HCT116 (cell line): ENCODE measurements around the gene COX7A2L. TPM values are rescaled to one million over a fixed set of nuclear protein-coding genes. Genes with fewer than 3 reads are reported as not detected.

Experiments used
- ATAC-seq: fragments of 200-7000 bp; cut with Tn5 transposase; 2 replicates; pipeline ENCODE4 v1.9.1; 2020; ENCODE audit warnings: mild to moderate bottlenecking, moderate library complexity
- BruUV-seq: library from RNA; stranded (reverse); fragments of 400-500 nt; replicated peaks from 2 replicates; lab custom pipeline; 2021; lab: Mats Ljungman, UMichigan
- CTCF ChIA-PET: fragments of 300-600 bp; sonication (Branson Sonifier 250); formaldehyde crosslinking; loops from one replicate; lab custom pipeline; 2021; ENCODE audit warnings: antibody characterized with exemption; lab: Charles Lee
- POLR2A ChIA-PET: fragments of 300-600, 350-600 bp; sonication (Branson Sonifier 250); formaldehyde crosslinking; loops from one replicate; lab custom pipeline; 2021; ENCODE audit warnings: antibody characterized with exemption; lab: Charles Lee
- RAD21 ChIA-PET, 2 experiments: fragments of 300-600 bp; sonication (Branson Sonifier 250); formaldehyde crosslinking; loops; one replicate each; lab custom pipeline; 2023; ENCODE audit warnings: low total read pairs in 2 of 2; ENCODE audit not compliant: uncharacterized antibody in 2 of 2, unreplicated experiment in 2 of 2, low non-redundant PET in 1 of 2; lab: Charles Lee
- DNase-seq: peaks from one replicate; pipeline ENCODE4 v3.0.0-alpha.2; 2010; ENCODE audit warnings: low read depth, low spot score
- H2AFZ ChIP-seq: fragments of 200-600 bp; shearing (Covaris generic), sonication (generic); 2 replicates; pipeline ENCODE4 v1.6.1; 2017; ENCODE audit warnings: low read depth, mixed run types, mixed read lengths, antibody characterized with exemption, low read length; ENCODE audit not compliant: poor library complexity, severe bottlenecking
- H3K27ac ChIP-seq: 2 replicates; pipeline ENCODE4 v1.5.1; 2012; ENCODE audit warnings: low read depth, low read length
- H3K27me3 ChIP-seq: fragments of 200-600 bp; sonication (generic); 2 replicates; pipeline ENCODE4 v1.6.1; 2016; ENCODE audit warnings: mixed run types, low read length, mixed read lengths; ENCODE audit not compliant: insufficient read depth
- H3K36me3 ChIP-seq, 2 experiments: fragments of 200-500 bp in 1 of 2; fragments of 200-600 bp in 1 of 2; sonication (Bioruptor generic) in 1 of 2; sonication (generic) in 1 of 2; 2 replicates each; pipeline versions ENCODE4 v1.5.1 to v1.6.1; 2014 to 2016; ENCODE audit warnings: low read length in 2 of 2, inconsistent platforms in 1 of 2, mixed read lengths in 1 of 2, mixed run types in 1 of 2; ENCODE audit not compliant: insufficient read depth in 2 of 2, control insufficient read depth in 1 of 2
- H3K4me1 ChIP-seq, 2 experiments: fragments of 200-600 bp in 1 of 2; sonication (generic) in 1 of 2; 2 replicates each; pipeline versions ENCODE4 v1.5.1 to v1.6.1; 2012 to 2017; ENCODE audit warnings: low read length in 2 of 2, inconsistent platforms in 1 of 2, mild to moderate bottlenecking in 1 of 2, mixed read lengths in 1 of 2, mixed run types in 1 of 2, moderate library complexity in 1 of 2; ENCODE audit not compliant: insufficient read depth in 2 of 2, control insufficient read depth in 1 of 2
- H3K4me2 ChIP-seq: fragments of 200-600 bp; sonication (generic); 2 replicates; pipeline ENCODE4 v1.6.1; 2017; ENCODE audit warnings: mixed run types, low read length, mixed read lengths
- H3K4me3 ChIP-seq, 2 experiments: fragments of 200-600 bp in 1 of 2; sonication (generic) in 1 of 2; replicated peaks in 1 of 2; 2 replicates each; pipeline ENCODE4 v1.5.1; 2011 to 2016; ENCODE audit warnings: low read length in 2 of 2, control low read depth in 1 of 2, low read depth in 1 of 2, mild to moderate bottlenecking in 1 of 2, mixed read lengths in 1 of 2, mixed run types in 1 of 2
- H3K79me2 ChIP-seq: fragments of 200-600 bp; sonication (generic); 2 replicates; pipeline ENCODE4 v1.6.1; 2017; ENCODE audit warnings: mild to moderate bottlenecking, mixed run types, low read length, moderate library complexity, mixed read lengths; ENCODE audit not compliant: insufficient read depth
- H3K9ac ChIP-seq: fragments of 200-600 bp; sonication (generic); 2 replicates; pipeline ENCODE4 v1.6.1; 2016; ENCODE audit warnings: low read length, mixed read lengths
- H3K9me2 ChIP-seq: fragments of 200-600 bp; sonication (generic), shearing (Covaris generic); 2 replicates; pipeline ENCODE4 v1.6.1; 2017; ENCODE audit warnings: mixed run types, mild to moderate bottlenecking, moderate library complexity; ENCODE audit not compliant: insufficient read depth
- H3K9me3 ChIP-seq, 2 experiments: fragments of 200-500 bp in 1 of 2; fragments of 200-600 bp in 1 of 2; sonication (Bioruptor generic) in 1 of 2; sonication (generic) in 1 of 2; 2 replicates each; pipeline ENCODE4 v1.6.1; 2014 to 2017; ENCODE audit warnings: low read length in 2 of 2, mixed read lengths in 2 of 2, inconsistent platforms in 1 of 2, low read depth in 1 of 2, mild to moderate bottlenecking in 1 of 2, mixed run types in 1 of 2, moderate library complexity in 1 of 2; ENCODE audit not compliant: control insufficient read depth in 1 of 2, insufficient read depth in 1 of 2
- H4K20me1 ChIP-seq: fragments of 200-600 bp; sonication (generic), shearing (Covaris generic); 2 replicates; pipeline ENCODE4 v1.6.1; 2017; ENCODE audit warnings: mixed run types, mild to moderate bottlenecking, moderate library complexity; ENCODE audit not compliant: insufficient read depth
- CBX3 ChIP-seq: IDR thresholded peaks from 2 replicates; pipeline ENCODE4 v1.6.1; 2012; ENCODE audit warnings: low read depth
- ZNF274 ChIP-seq: fragments of 200-500 bp; sonication (Bioruptor generic); IDR thresholded peaks from 2 replicates; pipeline ENCODE4 v1.6.1; 2014; ENCODE audit warnings: mild to moderate bottlenecking, low read depth, low read length, inconsistent platforms
- intact Hi-C: fragments of 100-400 bp; cut with micrococcal nuclease; formaldehyde crosslinking; loops from 2 replicates; pipeline ENCODE4 v1.10.0; 2022
- total RNA-seq: library from RNA; stranded (reverse); gene quantifications from one replicate; pipeline ENCODE4 v1.2.1, GENCODE V29; 2021; ENCODE audit not compliant: unreplicated experiment
- TF ChIP-seq, protein P1 (sequence below): IDR thresholded peaks from 2 replicates; pipeline ENCODE4 v1.6.1; 2012
- TF ChIP-seq, protein P2 (sequence below), 3 experiments: fragments of 200-600 bp in 1 of 3; sonication (generic) in 1 of 3; IDR thresholded peaks in 2 of 3; conservative IDR thresholded peaks in 1 of 3; 2 replicates each; pipeline ENCODE4 v1.5.1; 2012 to 2017; ENCODE audit warnings: low read depth in 2 of 3, low read length in 2 of 3, antibody characterized with exemption in 1 of 3, borderline replicate concordance in 1 of 3, control low read depth in 1 of 3, mild to moderate bottlenecking in 1 of 3, mixed read lengths in 1 of 3, mixed run types in 1 of 3, moderate library complexity in 1 of 3; ENCODE audit not compliant: insufficient read depth in 1 of 3

Gene COX7A2L
- total RNA-seq, 1 experiment from 2014 or later, result 104 TPM

DNA sequence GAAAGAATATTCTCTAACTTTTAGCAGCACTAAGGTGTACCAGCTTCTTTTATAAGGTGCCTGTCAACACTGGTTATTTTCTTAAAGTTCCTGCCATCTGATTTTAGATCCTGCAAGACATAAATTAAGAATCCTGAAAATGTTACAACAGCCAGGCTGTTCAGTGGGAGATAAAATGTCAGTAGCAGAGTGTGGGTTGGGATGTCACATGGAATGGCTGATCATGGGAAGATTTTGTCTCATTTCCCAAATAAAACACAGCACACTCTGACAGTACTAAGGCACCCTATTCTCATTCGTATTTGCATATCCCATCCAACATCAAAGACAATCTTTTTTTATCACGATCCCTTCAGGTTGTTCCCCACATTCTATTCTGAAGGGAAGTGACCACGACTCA, 2.4 kb upstream of the COX7A2L start:
- DNase-seq (no peak), ATAC-seq (no peak)
- no peaks in the 10 kb centered on the region for H4K20me1 ChIP-seq
- no peak overlapping the region for H3K4me2 ChIP-seq
- BruUV-seq, result no TSS peak
- H2AFZ ChIP-seq, result no peak overlapping the region
- H3K9me2 ChIP-seq, result no peaks in the 10 kb centered on the region
- no peaks in the 10 kb centered on the region for H3K27me3 ChIP-seq
- no peak overlapping the region for H3K4me3 ChIP-seq
- RAD21 ChIA-PET, result no interaction called here
- CTCF ChIA-PET, result interaction anchor here (1.4 kb wide), 1 partner anchor 35 kb away, joined by 3 read pairs; no protein-coding TSS in a partner anchor
- H3K9me3 ChIP-seq, result no peaks in the 10 kb centered on the region
- intact Hi-C loops, result no loop called here
- POLR2A ChIA-PET, result no interaction called here
- H3K9ac ChIP-seq, result no peak overlapping the region
- TF ChIP-seq, protein P1, sequence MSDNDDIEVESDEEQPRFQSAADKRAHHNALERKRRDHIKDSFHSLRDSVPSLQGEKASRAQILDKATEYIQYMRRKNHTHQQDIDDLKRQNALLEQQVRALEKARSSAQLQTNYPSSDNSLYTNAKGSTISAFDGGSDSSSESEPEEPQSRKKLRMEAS, result no peak
- TF ChIP-seq CBX3 (no peak), ZNF274 (no peak)
- no peaks in the 10 kb centered on the region for H3K36me3 ChIP-seq
- H3K27ac ChIP-seq, result no peak overlapping the region
- H3K79me2 ChIP-seq, result peaks cover 27% of the 10 kb centered on the region
- H3K4me1 ChIP-seq, result peaks cover 13 to 21% of the 10 kb centered on the region in 2 experiments; a peak in 3 of 4 replicates

DNA sequence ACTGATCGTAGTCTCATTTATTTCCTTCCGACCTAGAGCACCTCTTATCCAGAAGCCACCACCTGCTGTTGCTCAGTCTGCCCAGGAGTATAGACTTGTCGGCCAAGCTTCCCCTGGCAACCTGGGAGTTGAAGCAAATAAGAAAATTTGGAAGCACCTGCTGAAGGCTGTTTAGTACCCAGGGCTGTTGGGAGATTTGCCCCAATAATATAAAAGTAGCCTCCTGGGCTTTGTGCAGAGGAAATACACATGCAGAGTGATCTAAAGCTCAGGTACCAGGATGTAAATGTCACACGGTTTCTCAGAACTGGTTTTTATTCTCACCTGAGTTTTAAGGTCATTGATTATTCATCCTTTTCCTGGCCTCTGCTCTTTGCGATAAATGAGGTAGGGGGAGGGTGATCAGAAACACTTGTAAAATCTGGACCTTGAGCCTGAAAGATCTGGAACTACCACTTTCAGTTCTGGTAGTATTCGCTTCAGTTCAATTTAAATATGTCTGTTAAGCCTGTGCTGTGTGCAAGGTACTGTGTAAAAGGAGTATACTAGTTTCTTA, 789 bp upstream of the COX7A2L start:
- RAD21 ChIA-PET, result no interaction called here
- 0 out of 2 replicates have a peak overlapping the region, but pooled peaks have one; percentile 15 for H3K27ac ChIP-seq

More for the DNA sequence above, 789 bp upstream of the COX7A2L start:
- ChIA-PET CTCF (interaction anchor here (1.5 kb wide), 1 partner anchor 265 kb away, joined by 3 read pairs; no protein-coding TSS in a partner anchor), POLR2A (no interaction called here)
- TF ChIP-seq, protein P2, sequence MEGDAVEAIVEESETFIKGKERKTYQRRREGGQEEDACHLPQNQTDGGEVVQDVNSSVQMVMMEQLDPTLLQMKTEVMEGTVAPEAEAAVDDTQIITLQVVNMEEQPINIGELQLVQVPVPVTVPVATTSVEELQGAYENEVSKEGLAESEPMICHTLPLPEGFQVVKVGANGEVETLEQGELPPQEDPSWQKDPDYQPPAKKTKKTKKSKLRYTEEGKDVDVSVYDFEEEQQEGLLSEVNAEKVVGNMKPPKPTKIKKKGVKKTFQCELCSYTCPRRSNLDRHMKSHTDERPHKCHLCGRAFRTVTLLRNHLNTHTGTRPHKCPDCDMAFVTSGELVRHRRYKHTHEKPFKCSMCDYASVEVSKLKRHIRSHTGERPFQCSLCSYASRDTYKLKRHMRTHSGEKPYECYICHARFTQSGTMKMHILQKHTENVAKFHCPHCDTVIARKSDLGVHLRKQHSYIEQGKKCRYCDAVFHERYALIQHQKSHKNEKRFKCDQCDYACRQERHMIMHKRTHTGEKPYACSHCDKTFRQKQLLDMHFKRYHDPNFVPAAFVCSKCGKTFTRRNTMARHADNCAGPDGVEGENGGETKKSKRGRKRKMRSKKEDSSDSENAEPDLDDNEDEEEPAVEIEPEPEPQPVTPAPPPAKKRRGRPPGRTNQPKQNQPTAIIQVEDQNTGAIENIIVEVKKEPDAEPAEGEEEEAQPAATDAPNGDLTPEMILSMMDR (IDR thresholded peaks at IDR 0.05 in 2 of 3, conservative IDR thresholded peaks at IDR 0.05 in 1 of 3; ENCODE audit: borderline replicate concordance in 1 of 3, insufficient read depth in 1 of 3, low read depth in 2 of 3, low read length in 2 of 3), result peak in 1 of 3 experiments; percentile 25; a peak in 1 of 6 replicates
- TF ChIP-seq, protein P1, result no peak
- peak overlapping the region; percentile 95 for H3K4me2 ChIP-seq
- H3K9ac ChIP-seq, result peak overlapping the region; percentile 94
- H4K20me1 ChIP-seq, result 0 out of 2 replicates have a peak, but pooled peaks cover 8% of the 10 kb centered on the region
- no peaks in the 10 kb centered on the region for H3K27me3 ChIP-seq
- H2AFZ ChIP-seq, result peak overlapping the region; percentile 98
- DNase-seq (no peak), ATAC-seq (no peak)
- peak overlapping the region; percentile 43 to 96 for H3K4me3 ChIP-seq
- H3K36me3 ChIP-seq, result no peaks in the 10 kb centered on the region
- TSS peak; percentile 88 for BruUV-seq
- H3K9me2 ChIP-seq, result no peaks in the 10 kb centered on the region
- intact Hi-C loops, result no loop called here
- peaks cover 13 to 21% of the 10 kb centered on the region in 2 experiments; a peak in 3 of 4 replicates for H3K4me1 ChIP-seq
- peaks cover 43% of the 10 kb centered on the region for H3K79me2 ChIP-seq
- no peaks in the 10 kb centered on the region for H3K9me3 ChIP-seq
